Embryonic facial prominence (tissue), 1 donor: Measurements from ENCODE around the gene GAPVD1.

Experiments
- DNase-seq: peaks from one replicate; pipeline ENCODE4 v3.0.0-alpha.2; 2016; ENCODE audit errors: extremely low spot score

GAPVD1 gene

DNA sequence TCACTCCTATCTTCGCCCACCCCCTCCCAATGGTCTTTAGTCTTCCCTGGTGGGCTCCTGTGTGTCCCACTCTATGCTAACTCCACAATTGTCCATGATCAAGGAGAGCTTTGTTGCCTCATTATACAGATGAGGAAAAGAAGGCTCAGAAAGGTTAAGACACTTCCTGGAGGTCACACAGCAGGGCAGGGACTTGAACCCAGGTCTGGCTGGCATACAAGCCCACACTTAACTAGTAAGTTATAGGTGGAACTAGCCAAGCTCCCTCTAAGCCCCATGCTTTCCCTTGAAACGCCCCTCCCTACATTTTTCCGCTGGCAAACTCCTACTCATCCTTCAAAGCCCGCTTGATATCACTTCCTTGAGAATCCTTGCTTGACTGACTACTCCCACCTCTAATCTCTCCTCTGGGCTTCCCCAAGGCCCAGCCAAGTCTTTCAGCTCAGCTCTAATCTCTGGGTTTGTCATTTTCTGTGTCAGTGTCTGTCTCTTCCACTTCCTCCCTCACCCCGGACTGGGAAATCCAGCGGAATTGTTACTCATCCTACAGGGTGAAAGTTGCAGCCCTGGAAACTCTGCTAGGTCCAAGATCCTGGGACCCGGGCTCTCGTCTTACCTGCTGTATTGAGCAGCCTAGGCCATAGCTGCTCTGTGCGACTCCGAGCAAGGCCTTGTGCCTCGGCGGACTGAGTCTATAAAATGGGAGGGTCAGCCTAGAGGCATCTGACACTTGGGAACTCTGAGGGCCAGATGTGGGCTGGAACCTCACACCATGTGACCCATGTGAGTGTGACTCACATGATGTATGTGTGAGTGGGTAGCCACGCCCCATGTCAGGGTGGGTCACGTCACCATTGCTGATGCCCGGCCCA lies 144.5 kb downstream of the GAPVD1 start:
- no peak for DNase-seq

DNA sequence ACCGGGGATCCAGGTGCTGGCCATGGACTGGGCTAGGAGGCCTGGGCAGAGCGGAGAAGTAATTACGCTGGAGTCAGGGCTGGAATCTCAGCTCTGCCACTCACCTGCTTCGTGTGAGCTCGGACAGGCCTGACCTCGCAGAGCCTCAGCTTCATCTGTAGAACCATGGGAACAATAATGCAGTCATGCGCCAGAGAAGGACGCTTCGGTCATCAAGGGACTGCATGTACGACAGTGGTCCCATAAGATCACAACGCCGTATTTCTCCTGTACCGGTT lies 145.1 kb downstream of the GAPVD1 start:
- DNase-seq: no peak

DNA sequence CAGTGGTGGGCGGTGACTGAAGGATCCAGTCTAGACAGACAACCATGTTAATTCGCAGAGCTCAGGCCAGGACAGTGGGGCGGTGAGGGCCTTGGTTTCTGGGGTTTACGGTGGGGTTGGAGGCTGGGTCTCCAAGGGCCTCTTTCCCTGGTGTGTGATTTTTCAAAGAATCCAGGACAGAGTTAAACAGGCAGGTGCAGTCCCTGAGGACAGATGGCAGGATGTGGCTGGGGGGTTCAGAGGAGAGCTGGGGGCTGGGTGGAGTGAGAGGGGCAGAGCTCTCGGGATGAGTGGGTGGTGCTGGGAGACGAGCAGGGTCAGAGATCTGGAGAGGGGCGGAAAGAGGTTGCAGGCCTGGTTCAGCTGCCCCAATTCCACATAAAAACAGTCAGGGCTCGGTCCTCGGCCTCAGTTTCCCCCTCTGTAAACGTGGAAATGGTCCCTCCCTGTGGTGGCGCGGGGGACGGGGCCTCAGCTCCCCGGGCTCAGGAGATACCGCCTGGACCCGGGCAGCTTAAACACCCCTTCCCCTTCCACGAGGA lies 145.9 kb downstream of the GAPVD1 start:
- DNase-seq: no peak

DNA sequence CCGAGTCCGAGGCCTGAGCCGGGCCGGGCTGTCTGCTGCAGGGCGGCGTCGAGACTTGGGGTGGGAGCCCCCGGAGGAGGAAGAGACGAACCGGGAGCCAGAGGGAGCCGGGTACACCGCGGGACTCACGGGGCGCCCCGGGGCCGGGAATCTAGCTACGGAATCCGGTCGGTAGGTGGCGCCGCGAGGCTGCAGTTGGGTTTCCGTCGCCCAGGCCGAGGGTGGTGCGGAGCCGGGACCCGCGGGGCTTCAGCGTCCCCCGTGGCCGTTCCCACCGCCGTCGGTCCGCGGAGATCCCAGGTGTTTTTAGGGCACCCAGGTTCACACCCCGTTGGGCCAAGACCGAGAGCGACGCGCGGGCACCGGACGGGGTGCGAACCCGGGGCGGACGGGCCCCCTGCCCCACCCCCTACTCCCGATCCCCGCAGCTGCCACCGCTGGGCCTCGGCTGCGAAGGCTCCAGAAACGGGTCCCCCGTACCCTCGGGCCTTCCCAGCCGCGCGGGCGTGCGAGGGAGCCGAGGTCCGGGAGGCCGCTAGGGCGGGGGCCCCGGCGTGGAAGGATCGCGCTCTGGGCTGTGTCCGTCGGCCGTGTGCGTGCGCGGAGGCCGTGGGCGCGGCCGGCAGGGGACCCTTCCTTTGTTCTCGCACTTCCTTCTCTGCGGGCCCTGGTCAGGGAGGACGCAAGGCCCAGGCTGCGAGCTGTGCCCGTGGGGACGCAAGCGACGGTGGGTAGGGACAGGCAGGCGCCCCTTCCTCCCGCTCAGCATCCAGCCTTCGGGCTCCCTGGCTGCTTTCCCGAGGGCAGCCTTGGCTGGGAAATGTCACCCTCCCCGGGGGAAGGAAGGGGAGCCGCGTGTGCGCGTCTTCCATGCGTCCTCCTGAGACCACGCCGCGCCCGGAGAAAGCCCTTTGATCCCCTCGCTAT lies 146.6 kb downstream of the GAPVD1 start:
- peak; percentile 54 for DNase-seq

DNA sequence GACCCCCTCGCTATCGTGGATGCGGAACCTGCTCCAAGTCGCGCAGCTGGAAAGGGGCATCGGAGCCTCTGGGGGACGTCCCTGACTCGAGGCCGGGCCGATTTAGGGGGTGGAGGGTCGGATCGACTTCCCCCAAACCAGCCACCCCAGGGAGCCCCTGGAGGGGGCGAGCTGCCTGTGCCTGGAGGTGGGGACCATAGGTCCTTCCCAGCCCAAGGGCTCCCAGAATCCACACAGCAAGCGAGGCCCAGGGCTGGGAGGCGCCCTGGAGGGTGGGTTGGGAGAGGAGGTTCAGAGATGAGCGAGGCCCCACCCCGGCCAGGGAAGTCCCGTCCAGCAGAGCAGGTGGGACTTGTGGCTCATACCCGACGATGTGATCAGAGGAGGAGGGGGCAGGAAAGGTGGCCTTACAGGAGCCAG lies 147.6 kb downstream of the GAPVD1 start:
- DNase-seq: no peak

DNA sequence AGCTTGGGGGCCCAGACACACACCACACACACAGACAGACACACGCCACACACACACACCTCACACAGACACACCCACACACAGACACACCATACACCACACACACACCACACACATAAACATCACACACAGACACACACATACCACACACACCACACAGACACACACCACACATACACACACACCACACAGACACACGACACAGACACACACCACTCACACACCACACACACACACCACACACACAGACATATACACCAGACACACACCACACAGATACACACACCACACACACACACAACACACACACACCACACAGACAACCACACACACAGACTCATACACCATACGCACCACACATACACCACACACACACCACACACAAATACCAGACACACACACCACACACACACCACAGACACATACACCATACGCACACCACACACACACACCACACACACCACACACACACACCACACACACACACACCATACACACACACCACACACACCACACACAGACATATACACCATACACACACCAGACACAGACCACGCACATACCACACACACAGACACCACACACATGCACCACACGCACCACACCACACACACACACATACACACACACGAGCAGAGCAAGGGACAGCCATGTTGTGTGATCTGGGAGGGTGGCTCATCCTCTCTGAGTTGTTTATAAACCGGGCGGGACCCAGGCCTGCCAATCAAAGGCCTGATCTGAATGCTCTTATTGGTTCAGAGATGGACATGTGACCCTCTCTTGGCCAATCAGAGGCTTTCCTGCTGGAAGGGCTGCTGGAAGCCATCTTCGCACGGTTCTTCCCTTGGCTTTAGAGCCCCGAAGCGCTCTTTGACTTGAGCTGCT lies 148.3 kb downstream of the GAPVD1 start:
- DNase-seq: no peak

DNA sequence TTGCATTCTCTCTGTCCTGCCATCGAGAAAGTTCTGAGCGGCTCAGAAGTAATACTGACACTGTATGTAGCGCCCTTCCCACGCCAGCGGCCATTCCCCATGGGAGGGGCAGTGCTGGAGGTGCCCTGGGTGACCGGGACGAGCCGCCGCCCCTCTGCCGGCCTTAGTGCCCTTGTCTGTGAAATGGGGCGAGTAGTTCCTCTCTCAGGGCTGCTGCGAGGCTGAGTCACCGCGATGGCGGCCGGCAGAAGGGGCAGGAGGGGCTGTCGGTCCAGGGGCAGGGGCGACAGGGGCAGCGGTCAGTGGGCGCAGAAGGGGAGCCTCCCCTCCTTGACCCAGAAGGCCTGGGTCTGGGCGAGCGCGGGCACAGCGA lies 148.9 kb downstream of the GAPVD1 start:
- no peak for DNase-seq

DNA sequence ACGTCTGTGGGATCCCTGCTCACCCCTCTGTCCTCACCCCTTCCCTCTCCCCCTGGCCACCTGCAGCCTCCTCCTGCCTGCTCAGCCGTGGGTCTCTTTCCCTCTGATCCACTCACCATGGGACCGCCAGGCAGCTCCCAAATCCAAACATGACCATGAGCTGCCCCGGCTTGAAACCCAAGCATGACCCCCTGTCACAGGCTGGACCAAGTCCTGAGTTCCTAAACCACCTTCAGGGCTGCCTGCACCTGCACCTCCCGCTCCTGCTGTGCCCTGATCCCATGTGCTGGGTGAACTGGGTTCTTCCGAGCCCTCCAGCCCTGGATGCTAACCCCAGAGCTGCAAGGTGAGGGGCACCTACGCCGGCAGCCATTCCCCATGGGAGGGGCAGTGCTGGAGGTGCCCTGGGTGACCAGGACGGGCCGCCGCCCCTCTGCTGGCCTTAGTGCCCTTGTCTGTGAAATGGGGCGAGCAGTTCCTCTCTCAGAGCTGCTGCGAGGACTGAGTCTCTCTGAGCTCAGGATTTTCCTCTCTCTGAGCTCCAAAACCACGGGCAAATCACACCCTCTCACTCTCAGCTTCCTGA lies 149.6 kb downstream of the GAPVD1 start:
- DNase-seq: no peak

DNA sequence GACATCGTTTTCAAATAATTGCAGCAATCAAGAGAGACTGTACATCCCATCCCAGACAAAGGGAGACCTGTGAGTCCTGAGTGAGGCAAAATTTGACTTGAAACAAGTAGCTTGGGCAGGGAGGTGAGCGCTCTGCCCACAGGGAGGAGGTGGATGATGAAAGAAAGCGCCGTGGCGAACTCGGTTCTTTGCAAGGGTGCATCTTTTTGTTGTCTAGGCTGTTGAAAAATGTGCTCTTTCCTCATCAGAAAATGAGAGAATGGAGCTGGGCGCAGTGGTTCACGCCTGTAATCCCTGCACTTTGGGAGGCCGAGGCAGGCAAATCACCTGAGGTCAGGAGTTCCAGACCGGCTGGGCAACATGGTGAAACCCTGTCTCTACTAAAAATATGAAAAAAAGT lies 150.5 kb downstream of the GAPVD1 start:
- no peak for DNase-seq

DNA sequence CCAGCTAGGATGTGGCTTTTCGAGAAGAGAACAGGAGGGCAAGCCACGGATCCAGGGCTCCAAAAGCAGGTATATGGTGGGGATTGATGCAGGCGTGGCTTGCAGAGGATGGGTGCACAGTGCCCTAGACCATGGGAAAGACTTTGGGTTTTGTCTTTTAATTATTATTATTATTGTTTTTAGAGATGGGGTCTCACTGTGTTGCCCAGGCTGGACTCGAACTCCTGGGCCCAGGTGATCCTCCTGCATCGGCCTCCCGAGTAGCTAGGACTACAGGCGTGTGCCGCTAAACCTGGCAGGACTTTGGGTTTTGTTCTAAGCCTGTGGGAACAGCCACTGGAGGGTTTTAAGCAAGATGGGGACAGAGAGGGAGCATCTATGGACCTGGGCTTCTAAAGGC lies 152.0 kb downstream of the GAPVD1 start:
- no peak for DNase-seq

DNA sequence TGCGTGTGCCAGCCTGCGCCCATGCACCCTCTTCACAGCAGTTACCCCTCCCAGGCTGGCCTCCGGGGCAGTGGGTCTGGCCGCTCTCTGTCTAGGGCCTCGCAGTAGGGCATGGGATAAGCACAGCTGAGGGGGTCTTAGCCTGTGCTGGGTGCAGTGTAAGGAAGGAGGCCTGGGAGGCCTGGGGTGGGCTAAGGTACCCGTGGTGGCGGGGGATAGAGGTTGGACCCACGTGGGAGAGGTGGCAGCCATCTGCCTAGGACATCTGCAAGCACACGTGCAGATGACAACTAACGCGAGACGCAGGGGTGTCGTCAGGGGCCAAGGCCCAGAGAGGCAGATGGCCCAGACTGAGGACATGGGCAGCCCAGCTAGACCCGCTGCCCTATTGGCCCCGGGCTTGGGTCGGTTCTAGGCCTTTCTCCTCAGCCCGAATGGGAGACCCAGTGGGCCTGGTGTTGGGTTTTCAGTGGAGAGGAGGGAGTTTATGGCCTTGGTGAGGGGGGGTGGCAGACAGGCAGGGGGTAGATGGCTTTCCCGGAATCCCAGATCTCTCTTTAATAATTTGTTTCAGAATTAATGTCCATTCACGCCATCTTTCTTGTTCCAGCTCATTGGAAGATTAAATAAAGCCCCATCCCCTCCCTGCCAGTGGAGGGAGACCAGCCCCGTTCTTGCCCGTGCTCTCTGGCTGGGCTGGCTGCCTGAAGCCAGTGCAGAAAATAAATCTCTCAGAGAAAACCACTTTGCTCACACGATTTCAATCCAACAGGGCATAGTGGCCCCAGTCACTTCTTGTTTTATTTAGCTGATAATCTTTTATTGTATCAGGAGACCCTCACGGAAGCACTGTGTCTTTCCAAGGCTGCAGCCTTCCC lies 154.2 kb downstream of the GAPVD1 start:
- DNase-seq: no peak

DNA sequence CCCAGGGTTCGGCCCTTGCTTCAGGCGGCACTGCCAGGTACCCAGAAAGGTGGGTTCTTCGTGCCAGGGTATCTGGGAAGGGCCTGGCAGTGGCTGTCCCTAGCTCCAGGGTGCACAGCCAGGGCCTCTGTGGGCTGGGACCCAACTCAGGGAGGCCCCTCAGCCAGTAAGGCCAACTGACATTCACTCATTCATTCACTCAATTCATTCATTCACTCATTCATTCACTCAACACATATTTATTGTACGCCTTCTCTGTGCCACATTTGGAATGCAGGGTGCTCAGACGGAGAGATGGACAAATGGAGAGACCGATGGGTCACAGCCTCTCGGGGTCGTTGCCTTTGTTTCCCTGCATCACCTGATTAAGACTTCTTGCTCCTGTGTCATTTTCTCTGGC lies 154.9 kb downstream of the GAPVD1 start:
- no peak for DNase-seq
